AG08396 (cell line): Measurements from ENCODE around the gene ZDHHC11B.
A peak's percentile ranks its signal among the peaks of the same experiment; 100 is the strongest.
"Not testable (repeated sequence)": the region's sequence is repeated elsewhere in the genome, so short reads cannot be mapped to it uniquely, and the experiment has no call there.

Source experiments
- DNase-seq: peaks from one replicate; pipeline ENCODE4 v3.0.0; 2012; ENCODE audit warnings: low spot score, mixed read lengths

The ZDHHC11B gene, protein sequence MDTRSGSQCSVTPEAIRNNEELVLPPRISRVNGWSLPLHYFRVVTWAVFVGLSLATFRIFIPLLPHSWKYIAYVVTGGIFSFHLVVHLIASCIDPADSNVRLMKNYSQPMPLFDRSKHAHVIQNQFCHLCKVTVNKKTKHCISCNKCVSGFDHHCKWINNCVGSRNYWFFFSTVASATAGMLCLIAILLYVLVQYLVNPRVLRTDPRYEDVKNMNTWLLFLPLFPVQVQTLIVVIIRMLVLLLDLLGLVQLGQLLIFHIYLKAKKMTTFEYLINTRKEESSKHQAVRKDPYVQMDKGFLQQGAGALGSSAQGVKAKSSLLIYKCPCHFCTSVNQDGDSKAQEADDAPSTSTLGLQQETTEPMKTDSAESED

GRCh38 chr5:784428-785177 is at the start of gene ZDHHC11B:
TSS of gene ZDHHC11B (minus strand) at chr5:784729. CDS start at chr5:766919, 17,810 bp downstream.
- DNase-seq, result peak; percentile 86

- not testable (repeated sequence) for DNase-seq
These were observed 49.5 kb upstream of the ZDHHC11B start for GRCh38 chr5:834013-834412.

- DNase-seq, result not testable (repeated sequence)
These were observed 43.7 kb upstream of the ZDHHC11B start for GRCh38 chr5:828194-828593.

DNA sequence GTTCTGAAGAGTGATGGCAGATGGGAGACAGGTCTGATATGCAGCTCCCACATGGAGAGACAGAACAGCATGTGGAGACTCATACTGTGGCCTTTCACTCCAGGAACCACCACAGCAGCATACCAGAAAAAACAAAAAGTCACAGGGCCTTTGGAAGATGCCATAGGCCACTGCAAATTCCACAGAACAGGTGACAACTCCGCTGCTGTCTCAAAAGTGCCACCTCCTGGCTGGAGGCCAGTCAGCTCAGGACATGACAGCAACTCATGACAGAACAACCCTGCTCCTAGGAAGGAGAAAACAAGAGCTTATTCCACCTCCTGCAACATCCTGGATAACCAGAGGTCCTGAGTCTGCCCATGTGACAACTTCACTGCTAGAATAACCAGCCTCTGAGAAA is 41.0 kb upstream of the ZDHHC11B start:
- DNase-seq, result not testable (repeated sequence)

DNA sequence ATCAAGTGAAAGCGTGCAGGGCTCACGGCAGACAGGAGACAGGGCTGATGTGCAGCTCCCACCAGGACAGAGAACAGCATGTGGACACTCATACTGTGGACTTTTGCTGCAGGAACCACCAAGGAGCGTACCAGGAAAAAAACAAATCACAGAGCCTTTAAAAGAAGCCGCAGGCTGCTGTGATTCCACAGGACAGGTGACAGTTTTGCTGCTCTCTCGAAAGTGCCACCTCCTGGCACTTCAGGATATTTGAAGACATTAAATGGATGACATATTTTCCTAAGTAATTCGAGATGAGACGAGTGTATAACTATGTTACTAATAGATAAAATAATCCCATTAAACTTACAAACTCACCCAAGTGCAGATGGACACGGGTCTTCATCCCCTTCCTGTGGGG is 37.0 kb upstream of the ZDHHC11B start:
- DNase-seq, result no peak

- DNase-seq, result no peak
These were observed 35.7 kb upstream of the ZDHHC11B start for GRCh38 chr5:820245-820644.

DNA sequence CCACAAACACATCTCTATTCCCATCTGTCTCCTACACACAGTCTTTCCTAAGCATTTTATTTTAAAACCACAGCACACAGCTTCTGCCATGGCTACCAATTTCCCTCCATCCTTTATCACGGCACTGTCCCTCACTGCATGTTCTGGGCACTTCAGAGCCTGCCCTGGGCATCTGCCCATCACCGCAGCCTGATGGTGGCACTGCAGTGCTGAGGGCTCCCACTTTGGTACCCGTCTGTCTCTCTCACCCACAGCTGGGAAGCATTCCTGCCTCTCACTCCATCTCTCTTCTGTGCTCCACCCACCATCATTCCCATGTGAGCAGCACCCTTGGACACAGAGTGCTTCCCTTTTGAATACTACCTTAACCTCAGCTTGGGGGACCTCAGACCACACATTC is 34.5 kb upstream of the ZDHHC11B start:
- DNase-seq, result no peak

GRCh38 chr5:816176-816575 is 31.6 kb upstream of the ZDHHC11B start:
- no peak for DNase-seq

DNA sequence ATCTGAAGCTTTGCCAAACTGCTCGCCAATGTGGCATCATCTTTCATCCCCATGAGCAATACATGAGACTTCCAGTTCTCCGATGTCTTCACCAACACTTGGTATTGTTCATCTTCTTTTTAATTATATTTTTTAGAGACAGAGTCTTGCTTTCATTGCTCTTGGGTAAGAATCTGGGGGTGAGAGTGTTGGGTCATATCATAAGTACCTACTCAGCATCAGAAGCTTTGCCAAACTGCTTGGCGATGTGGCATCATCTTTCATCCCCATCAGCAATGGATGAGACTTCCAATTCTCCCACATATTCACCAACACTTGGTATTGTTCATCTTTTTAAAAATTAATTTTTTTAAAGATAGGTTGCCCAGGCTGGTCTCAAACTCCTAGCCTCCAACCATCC is 30.9 kb upstream of the ZDHHC11B start:
- DNase-seq, result no peak

GRCh38 chr5:813575-813974 is 29.0 kb upstream of the ZDHHC11B start:
- not testable (repeated sequence) for DNase-seq

DNA sequence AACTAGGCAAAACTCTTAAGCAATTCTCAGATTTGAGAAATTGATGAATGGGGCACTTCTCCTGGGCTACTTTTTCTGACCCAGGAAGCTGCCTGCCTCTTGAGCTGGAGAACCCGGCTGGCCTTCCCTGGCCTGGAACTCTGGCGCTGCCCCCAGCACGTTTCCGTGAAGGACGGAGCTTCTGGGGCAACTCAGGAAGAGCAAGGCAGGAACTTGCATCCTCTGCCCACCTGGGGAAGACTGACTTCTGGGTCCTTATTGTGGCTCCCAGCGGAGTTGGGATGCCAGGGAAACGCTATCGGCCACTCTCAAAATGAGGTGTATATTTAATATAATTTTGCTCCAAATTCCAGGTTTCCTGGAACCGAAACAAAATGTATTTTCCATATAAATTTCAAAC is 26.9 kb upstream of the ZDHHC11B start:
- DNase-seq, result not testable (repeated sequence)

DNA sequence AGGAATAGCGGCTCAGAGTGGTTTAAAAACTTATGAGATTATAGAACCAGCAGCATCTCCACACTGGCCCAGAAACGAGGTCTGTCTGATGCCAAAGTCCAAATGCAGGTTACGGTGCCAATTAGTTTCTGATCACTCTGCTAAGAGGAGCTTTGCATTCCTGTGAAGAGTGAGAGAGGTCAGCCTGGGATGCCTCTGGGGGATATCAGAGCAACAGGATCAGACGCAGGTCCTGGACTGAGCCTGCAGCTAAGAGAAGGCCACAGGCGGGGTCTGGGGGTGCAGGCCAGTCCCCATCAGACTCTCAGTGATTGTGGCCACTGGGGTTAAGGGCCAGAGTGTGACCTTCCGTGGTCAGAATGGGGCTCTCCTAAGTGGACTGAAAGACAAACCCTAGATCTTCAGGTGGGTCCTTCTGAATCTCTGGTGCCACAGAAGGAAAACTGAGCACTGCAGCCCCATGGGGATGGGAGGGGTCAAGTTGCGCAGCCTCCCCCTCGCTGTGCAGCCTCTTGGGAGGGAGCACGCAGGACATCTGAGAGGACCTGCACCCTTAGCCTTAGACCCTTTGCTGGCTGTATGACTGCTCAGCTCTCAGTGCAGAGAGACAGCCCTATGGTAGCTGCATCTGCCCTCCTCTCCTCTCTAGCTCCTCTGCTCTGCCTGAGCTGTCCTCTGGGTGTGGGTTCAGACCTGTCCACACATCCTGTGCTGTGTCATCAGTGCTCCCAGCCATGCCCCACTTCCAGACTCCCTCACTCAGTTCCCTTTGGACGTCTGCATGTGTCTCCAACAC is 23.4 kb upstream of the ZDHHC11B start:
- DNase-seq, result not testable (repeated sequence)

GRCh38 chr5:801472-801871 is 16.9 kb upstream of the ZDHHC11B start:
- DNase-seq, result no peak

DNA sequence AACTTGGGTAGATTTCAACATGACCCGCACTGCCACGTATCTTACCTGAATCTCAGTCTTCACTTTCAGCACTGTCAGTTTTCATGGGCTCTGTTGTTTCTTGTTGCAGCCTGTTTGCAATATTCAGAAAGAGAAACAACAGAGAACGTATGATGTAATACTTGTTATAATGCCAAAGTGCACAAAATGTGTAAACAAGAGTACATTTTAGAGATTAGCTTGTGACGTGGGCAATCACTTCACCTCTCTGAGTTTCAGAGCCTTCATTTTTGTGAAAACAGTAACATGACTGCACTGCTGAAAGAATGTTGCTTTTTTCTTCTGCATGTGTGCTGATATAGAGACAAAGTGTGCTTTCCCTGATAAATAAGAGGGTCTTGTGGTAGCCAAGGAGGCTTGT is 16.5 kb upstream of the ZDHHC11B start:
- DNase-seq, result not testable (repeated sequence)

DNA sequence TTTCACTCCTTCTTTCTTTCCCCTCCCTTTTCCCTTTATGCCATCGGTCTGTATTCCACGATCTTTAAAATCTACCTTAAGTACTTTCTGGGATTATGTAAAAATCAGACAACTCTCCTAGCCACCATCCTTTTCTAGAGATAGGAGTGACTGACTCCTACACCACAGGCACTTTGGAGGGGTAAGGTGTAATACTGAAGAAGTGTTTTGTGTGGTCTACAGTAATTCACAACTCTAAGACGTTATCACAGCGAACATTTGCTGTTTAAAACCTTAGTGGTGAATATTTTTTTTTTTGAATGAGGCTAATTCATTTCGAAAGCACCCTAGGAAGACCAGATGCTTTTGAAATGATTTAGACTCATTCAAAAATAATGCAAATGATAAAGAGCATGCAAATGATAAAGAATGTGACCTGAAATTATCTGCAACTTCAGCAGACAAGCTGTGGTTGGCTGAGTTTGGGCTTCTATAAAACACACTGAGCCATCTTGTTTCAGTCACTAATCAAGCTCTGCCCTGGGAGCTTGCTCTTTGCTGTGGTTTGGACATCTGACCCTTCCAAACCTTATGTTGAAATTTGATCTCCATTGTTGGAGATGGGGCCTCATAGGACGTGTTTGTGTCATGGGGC is 14.1 kb upstream of the ZDHHC11B start:
- DNase-seq, result not testable (repeated sequence)

DNA sequence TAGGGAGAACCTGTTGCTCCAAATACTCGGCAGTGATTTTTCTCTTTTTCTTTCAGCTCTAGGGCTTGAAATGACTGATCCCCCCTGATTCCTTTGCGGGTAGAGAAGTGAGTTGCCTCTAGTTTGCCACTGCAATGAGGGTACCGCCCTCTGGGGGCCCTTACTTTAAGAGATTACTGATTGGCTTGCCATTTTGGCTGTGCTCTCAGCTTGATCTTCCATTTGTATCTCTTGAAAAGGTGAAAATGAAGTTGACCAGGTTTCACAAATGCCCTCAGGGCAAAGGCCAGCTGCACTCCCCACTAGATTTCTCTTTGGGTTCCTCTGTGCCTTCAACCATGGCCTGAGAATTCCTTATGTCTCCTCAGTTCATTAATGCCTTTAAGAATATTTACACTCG is 13.5 kb upstream of the ZDHHC11B start:
- not testable (repeated sequence) for DNase-seq

DNA sequence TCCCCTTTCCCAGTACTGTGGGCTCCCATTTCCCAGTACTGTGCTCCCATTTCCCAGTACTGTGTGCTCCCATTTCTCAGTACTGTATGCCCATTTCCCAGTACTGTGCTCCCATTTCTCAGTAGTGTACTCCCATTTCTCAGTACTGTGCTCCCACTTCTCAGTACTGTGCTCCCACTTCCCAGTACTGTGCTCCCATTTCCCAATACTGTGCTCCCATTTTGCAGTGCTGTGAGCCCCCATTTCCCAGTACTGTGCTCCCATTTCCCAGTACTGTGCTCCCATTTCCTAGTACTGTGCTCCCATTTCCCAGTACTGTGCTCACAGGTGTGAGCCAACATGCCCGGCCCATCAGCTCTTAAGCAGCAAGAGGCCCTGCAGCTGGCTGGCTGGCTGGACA is 11.3 kb upstream of the ZDHHC11B start:
- DNase-seq, result not testable (repeated sequence)

DNA sequence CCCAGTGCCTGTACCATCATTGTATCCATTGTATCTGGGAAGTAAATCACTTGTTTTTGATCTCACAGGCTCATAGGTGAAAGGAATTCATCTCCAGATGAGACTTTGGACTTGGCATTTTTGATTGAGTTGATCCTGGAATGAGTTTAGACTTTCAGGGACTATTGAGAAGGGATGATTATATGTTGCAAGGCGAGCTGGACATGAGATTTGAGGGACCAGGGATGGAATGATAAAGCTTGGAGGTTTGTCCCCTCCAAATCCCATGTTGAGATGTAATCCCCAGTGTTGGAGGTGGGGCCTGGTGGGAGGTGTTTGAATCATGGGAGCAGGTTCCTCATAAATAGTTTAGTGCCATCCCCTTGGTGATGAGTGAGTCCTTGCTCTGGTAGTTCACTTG is 10.4 kb upstream of the ZDHHC11B start:
- not testable (repeated sequence) for DNase-seq

- DNase-seq, result not testable (repeated sequence)
These were observed 4.2 kb upstream of the ZDHHC11B start for GRCh38 chr5:788703-789102.

GRCh38 chr5:787857-788233 is 3.3 kb upstream of the ZDHHC11B start:
- not testable (repeated sequence) for DNase-seq

DNA sequence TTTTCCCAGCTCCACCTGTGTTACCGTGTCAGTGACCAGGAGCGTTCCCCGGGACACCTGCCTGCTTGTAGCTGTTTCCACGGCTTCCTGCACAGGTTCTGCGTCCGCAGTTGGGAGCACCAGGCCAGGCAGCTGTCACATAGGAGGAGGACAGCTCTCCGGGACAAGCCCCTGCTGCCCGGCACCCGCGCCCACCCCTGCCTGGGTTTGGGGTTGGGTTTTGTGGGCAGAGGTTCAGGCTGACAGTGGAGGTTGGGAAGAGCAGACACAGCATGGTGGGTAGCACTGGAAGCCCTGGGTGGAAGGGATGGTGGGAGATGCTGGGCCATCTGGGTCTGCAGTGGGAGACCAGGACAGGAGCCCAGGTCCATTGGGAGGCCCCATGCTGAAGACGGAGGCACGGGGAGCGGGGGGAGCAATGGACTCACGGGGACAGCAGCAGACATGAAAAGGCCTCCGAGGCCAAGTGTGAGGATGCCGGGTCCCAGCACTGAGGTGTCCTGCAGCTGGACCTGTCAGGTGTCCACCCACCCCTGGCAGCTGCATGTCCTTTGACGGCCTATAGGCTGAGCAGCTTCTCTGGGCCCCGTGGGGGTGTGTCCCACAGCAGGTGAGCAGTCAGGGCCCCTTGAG is 2.8 kb upstream of the ZDHHC11B start:
- DNase-seq, result not testable (repeated sequence)
